Stimulated activated CD4-positive, alpha-beta T cell treated with anti-CD3 and anti-CD28 coated beads, Interleukin-15, amount 100 ng/mL, for 1 hour (primary cell): ENCODE results near the gene DDN.
A peak's percentile ranks its signal among the peaks of the same experiment; 100 is the strongest.

ENCODE experiments used
- DNase-seq, 2 donors: peaks; one replicate each; pipeline ENCODE4 v3.0.0-alpha.2; 2020; ENCODE audit warnings: low read depth in 1 of 2, low spot score in 1 of 2

DDN gene

GRCh38 chr12:49015196-49015595 is 16.0 kb upstream of the DDN start:
- DNase-seq: no peak

GRCh38 chr12:49014547-49014946 is 15.4 kb upstream of the DDN start:
- no peak for DNase-seq

GRCh38 chr12:49013428-49013827 is 14.3 kb upstream of the DDN start:
- DNase-seq: no peak

- DNase-seq: no peak
These were observed 13.6 kb upstream of the DDN start for GRCh38 chr12:49012739-49013138.

- DNase-seq: no peak
These were observed 11.0 kb upstream of the DDN start for GRCh38 chr12:49010092-49010668.

- no peak for DNase-seq
These were observed 9.8 kb upstream of the DDN start for GRCh38 chr12:49008943-49009342.

- no peak for DNase-seq
These were observed 1.2 kb upstream of the DDN start for GRCh38 chr12:49000346-49000745.

GRCh38 chr12:48998497-48999353 is 450 bp downstream of the DDN start:
- no peak for DNase-seq

- DNase-seq: no peak
These were observed 1.3 kb downstream of the DDN start for GRCh38 chr12:48997719-48998496.

GRCh38 chr12:48996794-48997718 is 2.1 kb downstream of the DDN start:
- peak in 1 of 2 donors; percentile 55 for DNase-seq

GRCh38 chr12:48995086-48995879 is 3.9 kb downstream of the DDN start:
- DNase-seq: no peak

- no peak for DNase-seq
These were observed 4.7 kb downstream of the DDN start for GRCh38 chr12:48994224-48995085.

- DNase-seq: no peak
These were observed 5.4 kb downstream of the DDN start for GRCh38 chr12:48993787-48994186.

GRCh38 chr12:48991247-48992050 is 7.7 kb downstream of the DDN start:
- no peak for DNase-seq

GRCh38 chr12:48990552-48990951 is 8.6 kb downstream of the DDN start:
- no peak for DNase-seq

- peak in 1 of 2 donors; percentile 54 for DNase-seq
These were observed 11.0 kb downstream of the DDN start for GRCh38 chr12:48988030-48988649.

GRCh38 chr12:48986720-48987291 is 12.4 kb downstream of the DDN start:
- DNase-seq: no peak

GRCh38 chr12:48985901-48986300 is 13.3 kb downstream of the DDN start:
- DNase-seq: no peak
